NCI-H446 (cell line): ENCODE results near the gene SCRN2.

Source experiments
- DNase-seq, 2 experiments: peaks; one replicate each; lab custom pipeline; 2025; lab: John Stamatoyannopoulos, UW

SCRN2 gene

DNA sequence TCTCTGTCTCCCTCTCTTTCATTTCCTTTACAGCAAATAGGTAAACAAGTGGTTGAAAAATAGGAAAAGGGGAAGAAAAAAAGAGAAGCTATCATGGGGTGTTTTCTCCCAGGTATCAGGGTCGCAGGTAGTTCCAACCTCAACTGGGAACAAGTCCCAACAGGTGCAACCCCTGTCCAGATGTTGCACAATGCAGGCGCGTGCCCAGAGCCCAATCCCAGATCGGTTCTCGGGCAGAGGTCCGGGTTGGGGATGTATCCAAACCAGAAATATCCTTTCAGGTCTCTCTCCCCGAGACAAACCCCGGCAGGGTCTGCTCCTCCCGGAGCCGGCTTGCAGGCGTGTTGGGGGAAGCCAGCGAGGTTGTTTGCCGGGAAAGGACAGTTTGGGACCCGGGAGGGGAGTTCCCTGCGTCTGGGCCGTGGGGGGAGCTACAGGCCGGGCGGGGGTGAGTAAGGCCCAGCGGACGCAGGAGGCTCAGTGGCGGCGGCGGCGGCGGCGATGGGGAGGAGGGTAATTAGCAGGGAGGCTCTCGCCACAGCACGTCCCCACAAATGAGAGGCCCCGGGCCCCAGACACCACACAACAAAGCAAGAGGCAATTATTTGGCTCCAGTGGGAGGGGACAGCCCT lies 31.1 kb upstream of the SCRN2 start:
- DNase-seq, result no peak

DNA sequence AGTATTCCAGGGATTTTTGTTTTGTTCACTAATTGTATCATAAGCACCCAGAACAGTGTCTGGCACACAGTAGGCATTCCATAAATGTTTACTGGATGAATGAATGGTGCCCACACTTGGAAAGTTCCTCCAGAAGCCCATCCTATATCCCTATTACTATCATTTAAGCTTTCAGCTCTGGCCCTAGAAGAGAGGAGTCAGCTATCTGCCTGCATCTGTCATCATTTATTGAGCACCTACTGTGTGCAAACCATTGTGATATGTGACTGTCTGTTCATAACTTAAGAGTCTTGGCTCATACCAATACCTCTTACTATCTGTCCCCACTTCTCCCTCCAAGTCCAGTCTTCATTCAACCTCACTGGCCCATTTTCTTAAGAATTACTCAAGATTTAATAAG lies 30.0 kb upstream of the SCRN2 start:
- DNase-seq, result no peak

DNA sequence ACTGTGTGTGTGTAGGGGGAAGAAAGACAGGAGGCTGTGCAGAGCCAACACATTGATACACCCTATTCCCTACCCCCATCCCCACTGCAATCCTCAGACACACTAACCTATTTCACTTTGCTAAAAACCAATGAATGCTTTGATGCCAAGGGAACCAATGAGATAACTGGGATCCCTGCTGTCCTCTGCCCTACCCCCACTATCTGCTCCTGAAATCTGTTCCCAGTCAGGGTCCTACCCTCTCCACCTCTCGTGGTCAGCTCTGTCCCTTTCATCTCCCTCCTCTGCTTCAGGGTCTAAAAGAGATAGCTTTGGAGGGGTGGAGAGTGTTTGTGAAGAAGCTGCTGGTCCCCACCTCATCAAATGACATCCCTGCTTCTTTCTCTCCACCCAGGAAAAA lies 29.0 kb upstream of the SCRN2 start:
- no peak for DNase-seq

DNA sequence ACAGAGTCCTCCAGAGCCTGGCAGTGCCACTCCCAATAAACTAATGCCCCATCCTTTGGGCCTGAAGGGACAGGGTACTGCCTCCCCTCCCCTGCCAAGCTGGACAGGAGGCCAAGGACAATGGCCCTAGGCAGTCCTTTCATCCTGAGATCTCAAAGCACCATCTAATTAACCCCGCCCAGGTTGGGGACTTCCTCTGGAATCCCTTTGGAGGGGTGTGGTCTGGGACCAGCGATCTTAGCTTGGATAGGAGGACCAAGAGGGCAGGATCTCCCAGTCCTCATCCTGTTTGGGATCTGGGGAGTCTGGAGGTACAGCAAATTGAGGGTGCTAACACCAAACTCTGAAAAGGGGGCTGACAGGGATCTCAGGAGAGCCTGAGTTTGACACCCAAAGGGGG lies 28.0 kb upstream of the SCRN2 start:
- no peak for DNase-seq

DNA sequence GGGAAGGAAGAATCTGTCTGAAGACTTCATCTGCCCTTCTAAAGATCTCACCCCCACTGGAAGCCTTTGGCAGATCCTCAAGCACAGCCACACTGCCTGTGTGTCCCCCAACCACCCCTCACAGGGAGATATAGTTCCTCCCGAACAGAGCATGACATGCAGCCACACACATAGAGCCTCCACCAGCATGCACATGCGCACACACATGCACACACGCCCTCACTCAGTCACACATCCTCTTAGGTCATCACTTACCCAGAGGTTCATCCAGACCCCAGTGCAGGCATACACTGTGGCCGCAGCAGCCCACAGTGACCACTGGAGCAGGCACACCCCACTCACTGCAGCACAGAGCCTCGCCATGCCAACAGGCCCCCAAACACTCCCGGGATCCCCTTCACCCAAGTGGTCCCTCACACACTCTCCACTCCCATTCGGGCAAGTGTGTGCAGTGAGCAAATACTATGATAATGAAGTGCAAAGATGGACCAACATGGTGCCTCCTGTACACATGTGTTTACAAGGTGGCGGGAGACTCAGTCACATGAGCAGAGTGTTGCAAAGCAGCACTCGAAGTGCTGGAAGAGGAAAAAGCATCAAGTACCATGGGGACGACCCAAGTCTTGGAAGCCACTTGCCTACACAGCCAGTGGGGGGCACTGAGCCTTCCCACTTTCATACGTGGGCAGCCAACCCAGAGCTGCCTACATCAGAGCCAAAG lies 26.9 kb upstream of the SCRN2 start:
- DNase-seq, result no peak

DNA sequence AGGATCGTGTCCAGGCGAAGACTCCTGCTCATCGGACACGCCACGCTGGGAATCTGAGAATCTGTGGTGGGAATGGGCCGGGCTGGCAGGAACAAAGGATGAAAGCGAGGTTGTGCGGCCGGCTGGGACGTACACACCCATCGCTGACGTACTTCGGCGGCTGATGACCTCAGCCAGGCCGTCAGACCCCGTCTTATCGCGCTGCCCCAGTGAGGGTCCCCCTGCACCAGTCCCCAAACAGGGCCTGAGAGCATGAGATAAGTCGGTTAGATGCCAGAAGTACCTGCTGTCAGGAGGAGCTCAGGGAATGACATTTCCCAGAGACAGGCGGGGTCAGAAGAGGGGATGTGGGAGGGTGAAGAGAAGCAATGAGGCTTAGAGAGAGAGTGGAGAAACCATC lies 25.9 kb upstream of the SCRN2 start:
- DNase-seq, result no peak

DNA sequence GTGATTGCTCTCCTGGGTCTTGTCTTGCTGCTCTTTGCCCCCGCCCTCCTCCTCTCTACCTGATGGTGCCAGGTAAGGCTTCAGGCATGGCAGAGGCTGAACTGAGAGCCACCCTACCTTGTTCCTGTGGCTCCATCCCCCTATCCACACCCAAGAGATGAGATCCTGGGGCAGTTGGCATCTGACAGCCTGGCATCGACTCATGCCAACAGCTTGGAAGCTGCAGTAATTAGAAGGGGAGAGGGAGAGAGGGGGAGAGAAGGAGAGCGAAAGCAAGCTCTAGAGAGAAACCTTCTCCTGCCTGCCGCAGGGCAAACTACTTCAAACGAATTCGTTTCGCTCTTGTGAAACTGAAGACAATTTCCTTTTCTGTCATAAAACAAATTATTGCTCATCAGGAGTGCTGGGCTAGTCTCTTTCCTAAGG lies 23.7 kb upstream of the SCRN2 start:
- no peak for DNase-seq

DNA sequence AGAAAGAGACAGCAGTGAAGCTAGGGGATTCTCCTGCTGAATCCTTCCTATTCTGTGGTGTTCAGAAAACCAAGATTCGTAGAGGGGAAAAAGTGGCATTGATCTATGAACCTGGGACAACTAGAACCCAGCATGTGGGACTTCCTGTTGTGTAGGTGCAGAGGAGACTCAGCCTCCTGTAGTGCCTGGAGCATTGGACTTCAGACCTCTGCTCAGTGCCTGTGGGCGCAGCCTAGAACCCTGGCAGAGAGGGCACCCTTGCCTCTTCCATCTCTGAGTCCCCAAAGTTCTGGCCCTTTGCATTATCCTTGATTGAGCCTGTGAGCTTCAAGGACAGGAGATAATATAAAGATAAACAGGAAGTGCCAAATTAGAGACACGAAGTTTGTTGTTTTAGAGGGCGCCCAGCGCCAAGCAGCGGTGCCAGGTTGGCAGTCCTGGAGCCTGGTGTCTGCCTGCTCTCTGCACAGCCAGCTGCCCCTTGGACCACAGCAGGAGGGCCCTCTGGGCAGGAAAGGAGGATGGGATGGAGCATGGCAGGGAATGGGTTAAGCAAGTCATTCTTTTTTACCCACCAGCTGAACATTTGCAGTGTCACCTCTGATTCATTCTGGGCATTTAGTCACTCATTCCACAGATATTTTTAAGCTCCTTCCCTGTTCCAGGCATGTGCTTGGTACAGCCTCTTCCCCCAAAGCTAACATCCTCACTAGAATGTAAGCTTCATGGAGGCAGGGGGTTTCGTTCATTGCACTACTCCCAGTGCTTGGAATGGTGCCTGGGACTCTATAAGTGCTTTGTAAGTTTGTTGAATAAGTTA lies 21.8 kb upstream of the SCRN2 start:
- no peak for DNase-seq

DNA sequence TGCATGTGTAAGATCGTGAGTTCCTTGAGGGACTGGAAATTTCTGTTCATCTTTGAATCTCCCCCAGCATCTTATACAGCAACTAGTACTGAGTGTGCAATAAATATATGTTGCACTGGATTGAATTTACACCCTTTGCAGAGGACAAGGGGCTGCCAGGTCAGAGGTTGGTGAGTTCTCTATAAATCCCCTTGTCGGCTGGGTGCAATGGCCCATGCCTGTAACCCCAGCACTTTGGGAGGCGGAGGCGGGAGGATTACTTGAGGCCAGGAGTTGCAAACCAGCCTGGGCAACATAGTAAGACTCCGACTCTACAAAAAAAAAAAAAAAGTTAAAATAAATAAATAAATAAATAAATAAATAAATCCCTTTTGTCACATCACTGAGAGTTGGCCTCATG lies 19.3 kb upstream of the SCRN2 start:
- no peak for DNase-seq

DNA sequence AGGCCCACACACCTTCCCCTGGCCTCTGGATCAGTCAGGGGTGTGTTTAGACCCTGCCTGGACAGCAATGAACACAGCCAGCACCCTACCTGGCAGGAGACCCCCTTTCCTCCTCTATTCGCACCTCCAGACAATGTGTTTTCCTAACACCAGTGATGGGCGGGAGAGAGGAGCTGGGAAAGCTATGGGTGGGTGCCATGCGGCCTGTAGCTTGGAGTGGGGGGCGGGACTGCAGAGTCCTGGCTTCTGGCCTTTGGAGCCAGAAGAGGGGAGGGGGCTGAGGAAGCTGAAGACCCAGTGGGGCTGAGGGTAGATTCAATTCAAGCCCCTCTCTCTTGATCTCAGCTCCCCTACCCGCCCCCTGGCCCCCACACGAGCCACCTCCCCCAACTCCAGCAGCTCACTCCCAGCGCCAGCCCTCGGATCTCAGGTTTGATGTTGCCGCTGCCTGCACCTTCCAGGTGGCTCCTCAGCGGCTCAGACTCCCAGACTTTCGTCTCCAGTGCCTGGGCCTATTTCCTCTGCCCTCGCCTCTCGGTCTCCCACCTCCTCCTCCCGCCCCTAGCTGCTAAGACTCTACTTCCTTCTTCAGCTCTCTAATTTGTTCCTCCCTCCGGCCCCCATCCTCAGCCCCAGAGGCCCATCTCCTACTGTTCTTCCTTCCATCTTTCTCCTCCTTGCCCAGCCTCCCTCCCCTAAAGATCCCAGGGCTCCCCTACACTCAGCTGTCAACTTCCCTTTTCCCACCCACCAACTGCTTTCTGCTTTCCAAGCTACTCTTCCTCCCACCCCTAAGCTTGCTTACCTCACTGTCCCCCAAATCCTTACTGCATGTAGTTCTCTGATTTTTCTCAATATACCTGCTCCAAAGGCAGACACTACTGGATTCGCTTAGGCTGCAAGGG lies 16.7 kb upstream of the SCRN2 start:
- DNase-seq, result no peak

DNA sequence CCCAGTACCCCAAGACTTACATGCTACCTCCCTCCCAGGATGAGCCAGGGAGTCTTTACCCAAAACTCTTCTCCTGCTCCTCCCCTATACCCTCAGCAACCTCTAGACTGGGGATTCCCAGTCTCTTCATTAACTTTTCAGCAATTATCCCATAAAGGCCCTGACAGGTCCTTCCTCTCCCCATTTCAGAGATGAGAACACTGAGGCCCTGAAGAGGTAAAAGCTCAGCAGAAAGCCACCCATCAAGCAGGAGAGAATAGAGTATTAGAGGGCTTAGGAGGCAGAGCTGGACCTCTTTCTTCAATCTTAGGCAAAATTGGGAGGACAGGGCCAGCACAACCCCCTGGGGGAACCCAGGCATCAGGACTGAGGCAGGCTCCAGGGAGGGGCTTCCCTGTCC lies 15.8 kb upstream of the SCRN2 start:
- DNase-seq, result no peak

DNA sequence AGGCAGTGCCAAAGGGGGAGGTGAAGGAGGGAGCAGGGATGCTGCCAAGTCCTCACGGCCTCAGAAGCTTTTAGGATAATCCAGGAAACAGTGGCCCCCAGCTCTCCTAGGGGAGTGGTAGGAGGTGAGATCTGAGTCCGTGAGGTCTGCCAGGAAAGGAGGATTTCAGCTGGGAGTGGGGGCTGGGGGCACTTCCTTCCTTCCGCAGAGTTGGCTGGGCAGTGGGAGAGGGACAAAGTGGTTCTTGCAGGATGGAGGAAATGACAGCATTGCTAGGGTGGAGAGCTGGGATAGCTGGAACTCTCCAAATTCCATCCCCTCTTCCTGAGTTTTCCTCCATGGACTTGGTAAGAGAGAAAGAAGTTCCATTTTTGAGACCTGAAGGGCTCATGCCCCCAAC lies 14.7 kb upstream of the SCRN2 start:
- no peak for DNase-seq

DNA sequence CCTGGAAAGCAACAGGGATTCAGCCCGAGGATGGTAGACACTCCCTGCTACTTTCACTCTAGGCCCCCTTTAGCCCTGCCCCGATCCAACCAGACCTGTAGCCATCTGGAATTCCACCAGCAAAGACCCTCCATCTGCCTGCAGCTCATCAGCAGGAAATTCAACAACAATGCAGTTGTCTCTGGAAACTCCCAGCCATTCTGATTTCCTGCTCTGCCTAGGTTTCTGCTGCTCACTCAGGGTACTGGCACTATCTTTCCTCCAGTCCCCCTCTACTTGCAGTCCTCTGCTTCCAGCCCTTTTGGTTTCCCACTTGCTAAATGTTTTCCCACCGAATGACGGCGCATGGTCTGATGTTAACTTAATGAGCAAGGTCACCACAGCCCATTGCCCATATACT lies 12.5 kb upstream of the SCRN2 start:
- DNase-seq, result no peak

DNA sequence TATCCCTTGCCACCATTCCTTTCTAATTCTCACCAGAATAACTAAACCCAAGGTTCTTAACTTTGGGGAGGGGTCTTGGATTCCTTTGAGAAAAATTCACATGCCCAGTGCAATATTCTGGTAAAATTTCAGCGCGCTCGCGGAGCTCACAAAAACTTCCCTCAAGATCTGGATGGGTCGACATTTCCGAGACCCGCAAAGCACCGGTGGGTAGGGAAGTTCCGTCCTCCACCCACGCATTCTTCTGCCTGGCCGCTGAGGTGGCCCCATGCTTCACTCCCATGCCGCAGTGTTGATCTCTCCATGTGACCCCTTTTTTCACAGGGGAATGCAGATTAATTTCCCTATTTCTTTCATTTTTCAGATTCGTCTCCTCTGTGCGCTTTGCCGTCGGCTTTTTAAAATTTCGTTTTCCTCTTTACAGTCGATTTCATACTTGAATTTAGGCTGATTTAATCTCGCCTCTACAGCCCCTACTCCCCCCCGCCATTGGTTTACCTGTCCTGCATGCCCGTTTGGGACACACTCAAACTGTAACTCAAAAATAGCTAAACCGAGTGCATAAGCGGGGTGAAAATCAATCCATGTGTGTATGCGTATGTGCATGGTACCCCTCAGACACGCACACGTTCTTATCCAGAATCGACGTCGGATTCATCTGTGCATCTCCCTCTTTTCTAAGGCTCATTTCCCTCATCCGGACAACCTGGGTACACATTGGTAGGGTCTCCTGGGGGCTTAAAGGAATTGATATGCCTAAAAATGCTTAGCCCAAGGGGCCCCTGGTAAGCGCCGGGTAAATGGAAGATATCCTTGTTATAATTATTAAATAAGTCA lies 11.3 kb upstream of the SCRN2 start:
- no peak for DNase-seq

DNA sequence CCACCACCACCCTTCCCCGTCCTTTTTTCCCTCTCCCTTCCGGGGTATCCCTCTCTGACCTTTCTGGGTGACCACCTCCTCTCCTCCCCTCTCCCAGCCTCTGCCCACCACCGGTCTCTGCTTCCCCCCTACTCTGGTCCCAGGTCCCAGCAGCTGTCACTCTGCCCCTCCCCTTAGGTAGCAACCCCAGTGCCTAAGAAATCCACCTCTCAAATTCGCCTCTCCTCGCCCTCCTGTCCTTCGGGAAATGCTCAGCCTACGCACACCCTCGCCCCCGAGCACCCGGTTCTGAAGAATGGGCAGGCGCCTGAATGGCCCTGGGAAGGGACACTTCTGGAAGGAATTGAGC lies 10.7 kb upstream of the SCRN2 start:
- no peak for DNase-seq

DNA sequence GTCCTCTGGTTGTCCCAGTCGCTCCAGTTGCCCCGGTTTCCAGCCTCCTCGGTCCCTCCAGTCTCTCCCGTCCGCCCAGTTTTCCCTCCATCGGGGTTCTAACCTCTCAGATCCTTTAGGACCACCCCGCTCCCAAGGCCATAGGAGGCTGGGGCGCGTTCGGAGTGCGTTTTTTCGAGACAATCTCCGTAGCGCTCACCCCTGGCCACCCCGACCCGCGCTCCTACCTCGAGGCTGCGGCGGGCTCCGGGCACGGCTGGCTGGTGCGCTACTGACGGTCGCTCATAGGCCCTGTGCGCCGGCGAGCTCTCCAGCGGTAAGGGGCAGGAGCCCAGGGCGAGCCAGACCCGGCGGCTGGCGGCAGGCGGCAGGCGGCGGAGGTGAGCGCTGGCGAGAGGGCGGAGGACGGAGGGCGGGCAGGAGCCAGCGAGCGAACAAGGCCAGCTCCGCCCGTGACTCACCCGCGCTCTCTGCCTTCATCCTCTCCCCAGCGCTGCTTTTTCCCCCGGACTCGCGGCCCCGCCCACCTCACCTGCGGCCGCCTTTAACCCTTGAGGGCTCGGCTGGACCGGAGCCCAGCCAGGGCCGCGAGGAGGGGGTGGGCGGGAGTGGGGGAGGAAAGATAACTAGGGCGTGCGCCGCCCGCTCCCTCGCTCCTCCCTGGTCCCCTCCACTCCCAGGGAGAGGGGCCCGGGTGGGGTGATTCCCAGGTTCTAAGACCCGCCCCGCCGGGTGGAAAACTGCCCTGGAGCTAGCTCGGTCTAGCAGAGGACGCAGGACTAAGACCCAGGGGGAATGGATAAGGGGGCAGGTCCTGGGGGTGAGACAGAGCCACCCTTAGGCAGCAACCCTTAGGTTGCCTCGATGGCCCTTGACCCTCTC lies 9.9 kb upstream of the SCRN2 start, which contains the start of gene SP6:
Gene SP6, minus strand, starts transcription at position 472 of the 882 bp plus-strand sequence. CDS start 2,734 bp downstream, outside the sequence.
- DNase-seq, result no peak

DNA sequence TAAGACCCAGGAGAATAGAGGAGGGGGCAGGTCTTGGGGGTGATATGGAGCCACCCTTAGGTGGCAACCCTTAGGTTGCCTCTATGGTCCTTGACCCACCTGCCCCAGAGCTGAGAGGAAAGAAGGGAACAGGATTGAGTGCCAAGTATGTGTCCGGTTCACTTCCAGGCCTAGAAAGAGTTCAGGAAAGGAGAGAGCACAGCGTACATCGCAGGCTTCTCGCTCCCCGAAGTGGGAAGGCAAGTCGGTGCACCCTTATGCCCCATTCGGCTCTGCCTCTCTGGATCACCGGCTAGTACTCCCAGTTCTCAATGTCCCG lies 9.3 kb upstream of the SCRN2 start:
- DNase-seq, result no peak

DNA sequence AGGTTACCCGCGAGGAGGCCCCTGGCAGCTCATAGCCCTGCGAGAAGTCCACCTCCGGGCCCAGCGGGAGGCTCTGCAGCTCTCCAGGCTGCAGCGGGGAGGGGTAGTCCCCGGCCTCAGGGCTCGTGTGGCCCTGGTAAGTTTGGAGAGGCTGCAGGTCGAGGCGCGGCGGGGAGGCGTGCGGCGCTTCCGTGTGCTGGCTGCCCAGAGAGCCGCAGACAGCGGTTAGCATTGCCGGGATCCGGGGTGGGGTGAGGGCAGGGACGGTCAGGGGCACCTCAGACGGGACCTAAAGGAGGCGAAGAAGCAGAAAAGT lies 7.1 kb upstream of the SCRN2 start:
- no peak for DNase-seq

DNA sequence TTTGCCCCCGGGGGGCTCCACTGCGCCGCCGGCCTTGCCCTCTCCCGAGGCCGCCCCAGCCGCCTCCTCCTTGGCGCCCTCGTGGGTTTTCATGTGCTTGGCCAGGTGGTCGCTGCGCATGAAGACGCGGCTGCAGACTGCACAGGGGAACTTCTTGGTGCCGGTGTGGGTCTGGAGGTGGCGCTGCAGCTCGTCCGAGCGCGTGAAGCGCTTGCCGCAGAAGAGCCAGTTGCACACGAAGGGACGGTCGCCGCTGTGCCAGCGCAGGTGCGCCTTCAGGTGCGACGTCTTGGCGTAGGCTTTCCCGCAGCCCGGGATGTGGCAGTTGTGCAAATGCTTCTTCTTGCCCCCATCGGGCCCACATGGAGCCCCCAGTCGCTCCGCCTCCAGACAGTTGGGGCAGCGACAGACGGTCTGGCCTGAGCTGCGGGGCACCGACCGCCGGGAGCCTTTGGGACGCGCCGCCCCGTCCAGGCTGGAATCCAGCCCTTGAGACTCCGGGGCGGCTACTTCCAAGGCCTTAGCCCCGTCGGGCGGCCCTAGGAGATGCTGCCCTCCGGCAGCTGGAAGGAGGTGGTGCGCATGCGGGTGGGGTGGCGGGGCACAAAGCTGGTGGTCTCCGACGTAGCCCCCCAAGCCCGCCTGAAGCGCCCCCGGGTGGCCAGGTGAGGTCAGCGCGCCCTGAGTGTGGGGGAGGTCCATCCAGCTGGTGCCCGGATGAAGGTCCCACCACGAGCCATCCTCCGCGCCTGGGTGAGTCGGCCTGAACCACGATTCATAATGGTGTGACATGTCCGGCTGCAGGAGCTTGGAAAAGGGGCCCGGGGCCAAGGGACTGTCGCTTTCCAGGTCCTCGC lies 6.5 kb upstream of the SCRN2 start:
- no peak for DNase-seq
